COR-L47 (cell line): ENCODE results near the gene SQOR.

Experiments used
- DNase-seq: peaks from one replicate; lab custom pipeline; 2025; lab: John Stamatoyannopoulos, UW

Gene SQOR

DNA sequence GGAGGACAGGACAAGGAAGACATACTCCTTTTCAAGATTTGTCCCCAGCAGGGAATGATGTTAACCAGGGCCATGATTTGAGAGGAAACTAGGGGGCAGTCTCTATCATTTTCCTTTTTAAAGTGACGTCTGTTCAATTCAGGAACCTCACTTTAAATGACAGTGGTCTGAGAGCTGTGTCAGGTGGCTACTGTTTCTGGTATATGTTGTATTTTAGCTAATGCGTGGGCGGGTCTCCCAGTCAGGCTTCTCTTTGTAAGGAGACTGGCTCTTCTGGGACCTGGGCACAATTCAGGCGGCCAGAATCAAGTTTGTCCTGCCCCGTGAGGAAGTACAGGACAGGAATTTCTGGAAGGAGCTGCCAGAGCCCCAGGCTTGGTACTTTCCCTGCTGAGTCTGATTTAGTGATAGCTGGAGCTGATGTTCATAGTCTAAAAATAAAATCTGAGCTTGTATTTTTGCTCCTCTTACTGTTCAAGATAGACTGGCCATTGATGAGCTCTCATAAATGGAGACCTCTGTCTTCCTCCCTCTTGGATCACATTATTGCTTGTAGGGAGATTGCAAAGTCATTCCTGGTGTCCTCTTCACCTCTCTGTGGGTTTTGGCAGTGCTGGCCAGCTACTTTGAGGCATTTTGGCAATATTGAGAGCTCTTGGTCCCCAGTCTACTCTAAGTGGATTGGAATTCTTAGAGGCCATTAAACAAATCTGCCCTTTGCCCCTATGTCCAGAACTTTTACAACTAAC is 25.6 kb downstream of the SQOR start:
- DNase-seq: no peak

GRCh38 chr15:45662375-45662774 is 27.5 kb downstream of the SQOR start:
- DNase-seq: no peak

- no peak for DNase-seq
Observed at GRCh38 chr15:45664451-45664850, 29.6 kb downstream of the SQOR start.

- no peak for DNase-seq
Observed at GRCh38 chr15:45665261-45665660, 30.4 kb downstream of the SQOR start.

DNA sequence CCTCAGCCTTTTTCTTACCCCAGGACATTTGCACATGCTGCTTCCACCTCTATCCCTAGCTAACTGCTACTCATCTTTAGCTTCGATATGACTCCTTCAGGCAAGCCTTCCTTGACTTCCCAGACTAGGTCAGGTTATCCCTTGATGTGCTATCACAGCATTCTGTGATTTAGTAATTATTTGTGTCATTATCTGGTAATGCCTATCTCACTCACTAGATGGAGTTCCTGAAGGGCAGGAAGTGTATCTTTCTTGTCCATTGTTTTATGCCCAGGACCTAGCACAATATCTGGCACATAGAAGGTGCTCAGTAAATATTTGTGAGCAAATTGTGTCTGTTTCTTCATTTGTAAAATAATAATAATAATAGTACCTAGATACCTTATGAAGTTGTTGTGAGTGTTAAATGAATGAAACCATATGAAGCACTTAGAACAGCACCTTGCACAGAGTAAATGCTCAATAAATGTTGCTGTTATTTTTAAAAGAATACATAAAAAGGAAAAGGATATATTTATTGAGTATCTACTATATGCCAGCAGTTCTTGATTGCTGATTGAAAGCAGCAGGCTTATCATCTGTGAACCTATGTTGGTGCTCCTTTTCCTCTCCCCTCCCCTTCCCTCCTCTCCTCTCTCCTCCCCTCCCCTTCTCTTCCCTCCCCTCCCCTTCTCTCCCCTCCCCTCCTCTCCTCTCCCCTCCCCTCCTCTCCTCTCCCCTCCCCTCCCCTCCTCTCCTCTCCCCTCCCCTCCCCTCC is 31.5 kb downstream of the SQOR start:
- no peak for DNase-seq

DNA sequence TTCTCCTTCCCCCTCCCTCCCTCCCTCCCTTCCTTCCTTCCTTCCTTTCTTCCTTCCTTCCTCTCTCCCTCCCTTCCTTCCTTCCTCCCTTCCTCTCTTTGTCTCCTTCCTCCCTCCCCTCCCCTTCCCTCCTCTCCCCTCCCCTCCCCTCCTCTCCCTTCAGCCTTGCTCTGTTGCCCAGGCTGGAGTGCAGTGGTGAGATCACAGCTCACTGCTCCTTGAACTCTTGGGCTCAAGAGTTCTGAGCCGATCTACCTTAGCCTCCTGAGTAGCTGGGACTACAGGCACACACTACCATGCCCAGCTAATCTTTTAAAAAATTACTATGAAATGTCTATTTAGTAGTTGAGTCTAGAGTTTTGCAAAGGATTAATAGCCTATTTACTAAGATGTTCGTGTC is 32.2 kb downstream of the SQOR start:
- no peak for DNase-seq

DNA sequence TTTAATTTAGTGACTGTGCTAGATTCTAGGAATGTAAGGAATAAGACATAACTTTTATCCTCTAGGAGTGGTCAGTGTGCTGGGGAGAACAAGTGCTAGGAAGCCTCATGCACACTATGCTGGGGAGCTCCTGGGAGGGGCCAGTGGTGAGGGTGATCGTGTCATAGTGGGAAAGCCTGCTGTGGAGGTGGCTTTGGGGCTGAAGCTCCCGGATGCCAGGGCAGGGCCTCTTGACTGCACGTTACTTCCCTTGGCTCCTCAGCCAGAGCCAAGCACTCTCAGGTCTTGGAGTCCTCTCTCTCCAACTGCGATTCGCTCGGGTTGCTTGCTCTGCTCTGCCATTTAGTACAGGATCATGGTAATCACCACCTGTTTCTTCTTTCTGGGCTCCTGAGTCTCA is 33.6 kb downstream of the SQOR start:
- no peak for DNase-seq

GRCh38 chr15:45669422-45669821 is 34.6 kb downstream of the SQOR start:
- no peak for DNase-seq

- no peak for DNase-seq
Observed at GRCh38 chr15:45670091-45670490, 35.3 kb downstream of the SQOR start.

- DNase-seq: no peak
Observed at GRCh38 chr15:45670511-45670910, 35.7 kb downstream of the SQOR start.

- no peak for DNase-seq
Observed at GRCh38 chr15:45674677-45675076, 39.8 kb downstream of the SQOR start.

DNA sequence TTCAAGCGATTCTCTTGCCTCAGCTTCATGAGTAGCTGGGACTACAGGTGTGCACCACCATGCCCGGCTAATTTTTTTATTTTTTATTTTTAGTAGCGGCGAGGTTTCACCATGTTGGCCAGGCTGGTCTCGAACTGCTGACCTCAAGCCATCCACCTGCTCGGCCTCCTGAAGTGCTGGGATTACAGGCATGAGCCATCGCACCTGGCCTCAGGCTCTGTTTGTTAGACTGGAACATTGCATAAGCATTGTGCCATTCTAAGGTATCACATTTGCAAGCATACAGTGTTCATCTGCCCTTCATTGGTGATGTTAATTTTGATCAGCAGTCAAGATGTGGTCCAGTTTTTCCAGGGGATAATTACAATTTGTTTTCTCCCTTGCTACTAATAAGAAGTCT is 43.0 kb downstream of the SQOR start:
- DNase-seq: no peak

GRCh38 chr15:45678459-45679178 is 43.8 kb downstream of the SQOR start:
- DNase-seq: no peak

- no peak for DNase-seq
Observed at GRCh38 chr15:45684533-45684932, 49.7 kb downstream of the SQOR start.

DNA sequence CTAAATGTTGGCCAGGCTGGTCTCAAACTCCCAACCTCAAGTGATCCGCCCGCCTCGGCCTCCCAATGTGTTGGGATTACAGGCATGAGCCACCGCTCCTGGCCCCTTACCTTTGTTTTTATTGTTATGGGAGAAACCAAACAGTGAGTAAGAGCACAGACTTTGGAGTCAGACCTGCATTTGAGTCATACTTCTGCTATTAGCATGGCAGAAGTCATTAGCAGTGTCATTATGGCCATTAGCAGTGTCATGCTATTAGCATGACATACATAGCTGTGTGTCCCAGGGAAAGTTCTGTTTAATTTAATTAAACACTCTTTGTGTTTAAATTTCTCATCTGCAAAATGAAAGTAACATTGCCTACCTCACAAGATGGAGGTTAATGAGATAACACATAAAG is 54.8 kb downstream of the SQOR start:
- no peak for DNase-seq

GRCh38 chr15:45690581-45691260 is 55.9 kb downstream of the SQOR start:
- no peak for DNase-seq

DNA sequence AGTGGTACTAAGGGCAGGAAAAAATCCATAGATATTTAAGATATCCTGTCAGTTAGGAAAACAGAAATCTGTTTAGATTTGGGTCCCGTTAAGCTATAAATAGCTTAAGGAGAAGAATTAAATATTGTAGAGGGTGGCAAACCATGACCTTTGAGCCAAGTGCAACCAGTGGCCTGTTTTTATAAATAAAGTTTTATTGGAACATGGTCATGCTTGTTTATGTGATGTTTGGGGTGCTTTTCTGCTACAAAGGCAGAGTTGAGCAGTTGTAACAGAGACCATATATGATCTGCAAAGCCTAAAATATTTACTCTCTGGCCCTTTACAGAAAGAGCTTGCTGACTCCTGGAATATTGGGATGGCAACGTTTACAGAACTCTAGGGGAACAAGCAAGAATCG is 66.3 kb downstream of the SQOR start:
- DNase-seq: no peak

GRCh38 chr15:45702041-45702440 is 67.2 kb downstream of the SQOR start:
- DNase-seq: no peak

DNA sequence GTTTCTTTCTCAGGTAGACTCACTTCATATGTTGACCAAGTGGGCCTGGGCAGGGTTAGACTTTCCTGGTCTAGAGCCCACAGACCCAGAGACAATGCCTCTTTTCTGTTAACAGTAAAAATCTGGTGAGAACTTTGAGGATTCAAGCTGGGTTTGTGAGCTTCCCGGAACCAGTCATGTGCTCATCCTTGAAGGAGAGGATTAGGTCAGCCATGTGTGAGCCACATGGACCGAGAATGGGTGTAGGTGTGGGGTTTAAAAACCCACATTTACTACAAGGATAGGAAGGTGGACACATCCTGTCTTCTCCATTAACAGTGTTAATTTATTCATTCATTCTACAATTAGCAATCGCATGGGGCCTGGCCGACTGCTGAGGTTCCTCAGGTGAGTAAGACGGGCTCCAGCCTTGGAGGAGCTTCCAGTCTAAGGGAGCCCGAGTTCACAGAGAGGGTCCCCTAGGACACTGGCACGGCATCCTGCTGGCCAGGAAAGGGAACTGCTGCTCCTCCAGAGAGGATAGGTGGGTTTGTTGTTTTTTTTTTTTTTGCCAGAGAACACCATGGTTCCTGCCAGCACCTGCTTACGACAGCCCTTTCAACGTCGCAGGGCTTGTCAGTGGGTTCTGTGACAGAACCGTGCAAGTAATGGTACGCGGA is 69.0 kb downstream of the SQOR start:
- DNase-seq: no peak

GRCh38 chr15:45704329-45705249 is 69.8 kb downstream of the SQOR start:
- no peak for DNase-seq
